Ascending aorta (tissue), 2 donors: ENCODE results near the gene MRFAP1L1. TPM values are rescaled to one million over a fixed set of nuclear protein-coding genes. Genes with fewer than 3 reads are reported as not detected.
A peak's percentile ranks its signal among the peaks of the same experiment; 100 is the strongest.

ENCODE experiments used
- DNase-seq, 2 donors: peaks; one replicate each; pipeline ENCODE4 v3.0.0-alpha.2; 2019; ENCODE audit warnings: low spot score in 2 of 2
- H3K27ac ChIP-seq, 2 donors: fragments of 200-600 bp; sonication (generic); one replicate each; pipeline ENCODE4 v1.5.1; 2016 to 2017; ENCODE audit warnings: mild to moderate bottlenecking in 1 of 2
- H3K27me3 ChIP-seq: fragments of 200-600 bp; sonication (generic); one replicate; pipeline ENCODE4 v1.5.1; 2017
- H3K36me3 ChIP-seq, 2 donors: fragments of 200-600 bp; sonication (generic); one replicate each; pipeline ENCODE4 v1.5.1; 2016
- H3K4me1 ChIP-seq, 2 donors: fragments of 200-600 bp; sonication (generic); one replicate each; pipeline ENCODE4 v1.5.1; 2016 to 2017; ENCODE audit warnings: mild to moderate bottlenecking in 1 of 2
- H3K4me3 ChIP-seq, 2 donors: fragments of 200-600 bp; sonication (generic); one replicate each; pipeline ENCODE4 v1.5.1; 2016 to 2017; ENCODE audit warnings: mild to moderate bottlenecking in 1 of 2
- H3K9me3 ChIP-seq, 2 donors: fragments of 200-600 bp; sonication (generic); one replicate each; pipeline ENCODE4 v1.5.1; 2016
- intact Hi-C: fragments of 100-400 bp; cut with DNase I; formaldehyde crosslinking; loops from one replicate; pipeline ENCODE4 v1.15.1; 2023
- total RNA-seq: library from RNA; depleted of rRNA; stranded (reverse); fragments of >200 nt; gene quantifications from one replicate; pipeline ENCODE4 v1.1.0, GENCODE V29; 2016
- TF ChIP-seq, protein P1 (sequence below), 3 experiments: fragments of 200-600 bp in 2 of 3; fragments of 450-650 bp in 1 of 3; sonication (generic) in 2 of 3; IDR thresholded peaks; one replicate each; pipeline ENCODE4 v1.5.1; 2016 to 2019; ENCODE audit warnings: antibody characterized with exemption in 3 of 3, mild to moderate bottlenecking in 1 of 3, moderate library complexity in 1 of 3

The MRFAP1L1 gene
- total RNA-seq, 1 donor from 2014 or later: 34.1 TPM

DNA sequence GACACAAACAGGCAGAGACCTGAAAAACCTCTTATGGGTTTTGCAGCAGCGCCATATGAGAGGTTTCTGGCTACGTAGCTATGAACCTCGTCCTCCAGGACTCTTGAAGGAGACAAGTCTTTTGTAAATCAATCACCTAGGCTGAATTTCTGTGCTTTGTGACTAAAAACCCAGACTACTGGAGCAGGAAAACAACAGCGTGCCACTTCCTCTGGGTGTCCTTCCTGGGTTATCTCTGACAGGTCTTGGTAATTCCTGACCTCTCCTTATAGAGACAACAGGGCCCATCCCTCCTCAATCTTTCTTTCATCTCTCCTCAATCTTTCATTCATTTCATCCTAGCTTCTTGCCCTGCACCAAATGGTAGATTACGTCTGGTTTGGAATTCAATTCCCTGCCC is 10.3 kb downstream of the MRFAP1L1 start:
- Histone ChIP-seq H3K27ac (no peak overlapping the region), H3K36me3 (peaks cover 0 to 28% of the 10 kb centered on the region in 2 donors), H3K4me3 (no peak overlapping the region), H3K27me3 (no peaks in the 10 kb centered on the region), H3K4me1 (peaks cover 0 to 7% of the 10 kb centered on the region in 2 donors), H3K9me3 (no peaks in the 10 kb centered on the region)
- TF ChIP-seq, protein P1, sequence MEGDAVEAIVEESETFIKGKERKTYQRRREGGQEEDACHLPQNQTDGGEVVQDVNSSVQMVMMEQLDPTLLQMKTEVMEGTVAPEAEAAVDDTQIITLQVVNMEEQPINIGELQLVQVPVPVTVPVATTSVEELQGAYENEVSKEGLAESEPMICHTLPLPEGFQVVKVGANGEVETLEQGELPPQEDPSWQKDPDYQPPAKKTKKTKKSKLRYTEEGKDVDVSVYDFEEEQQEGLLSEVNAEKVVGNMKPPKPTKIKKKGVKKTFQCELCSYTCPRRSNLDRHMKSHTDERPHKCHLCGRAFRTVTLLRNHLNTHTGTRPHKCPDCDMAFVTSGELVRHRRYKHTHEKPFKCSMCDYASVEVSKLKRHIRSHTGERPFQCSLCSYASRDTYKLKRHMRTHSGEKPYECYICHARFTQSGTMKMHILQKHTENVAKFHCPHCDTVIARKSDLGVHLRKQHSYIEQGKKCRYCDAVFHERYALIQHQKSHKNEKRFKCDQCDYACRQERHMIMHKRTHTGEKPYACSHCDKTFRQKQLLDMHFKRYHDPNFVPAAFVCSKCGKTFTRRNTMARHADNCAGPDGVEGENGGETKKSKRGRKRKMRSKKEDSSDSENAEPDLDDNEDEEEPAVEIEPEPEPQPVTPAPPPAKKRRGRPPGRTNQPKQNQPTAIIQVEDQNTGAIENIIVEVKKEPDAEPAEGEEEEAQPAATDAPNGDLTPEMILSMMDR (IDR thresholded peaks at IDR 0.05): no peak
- intact Hi-C loops: no loop called here
- no peak for DNase-seq

- Histone ChIP-seq H3K4me3 (no peak overlapping the region), H3K4me1 (peaks cover 0 to 7% of the 10 kb centered on the region in 2 donors), H3K9me3 (no peaks in the 10 kb centered on the region), H3K36me3 (peaks cover 0 to 20% of the 10 kb centered on the region in 2 donors), H3K27me3 (no peaks in the 10 kb centered on the region), H3K27ac (peak overlapping the region; percentile 7 to 54)
- intact Hi-C loops: no loop called here
- no peak for DNase-seq
- TF ChIP-seq, protein P1 (IDR thresholded peaks at IDR 0.05): no peak
These were observed 12.5 kb downstream of the MRFAP1L1 start for GRCh38 chr4:6697131-6697530.

DNA sequence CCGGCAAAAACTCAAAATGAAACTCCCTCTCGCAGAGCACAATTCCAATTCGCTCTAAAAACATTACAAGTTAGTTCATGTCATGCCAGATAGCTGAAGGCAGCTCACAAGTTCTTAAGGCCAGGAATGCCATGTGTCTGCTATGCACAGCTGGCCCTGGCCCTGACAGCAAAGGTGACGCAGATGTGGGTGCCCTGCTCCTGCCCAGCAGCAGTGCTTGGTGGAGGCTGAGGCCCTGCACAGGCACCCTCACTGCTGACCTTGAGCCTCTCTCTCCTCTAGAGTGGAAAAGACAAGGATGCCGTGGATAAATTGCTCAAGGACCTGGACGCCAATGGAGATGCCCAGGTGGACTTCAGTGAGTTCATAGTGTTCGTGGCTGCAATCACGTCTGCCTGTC is 13.1 kb downstream of the MRFAP1L1 start:
- H3K4me1 ChIP-seq: peaks cover 0 to 7% of the 10 kb centered on the region in 2 donors
- TF ChIP-seq, protein P1 (IDR thresholded peaks at IDR 0.05): no peak
- no peaks in the 10 kb centered on the region for H3K9me3 ChIP-seq
- H3K27ac ChIP-seq: peak overlapping the region; percentile 7 to 54
- no peak for DNase-seq
- H3K27me3 ChIP-seq: no peaks in the 10 kb centered on the region
- intact Hi-C loops: no loop called here
- no peak overlapping the region for H3K4me3 ChIP-seq
- H3K36me3 ChIP-seq: peaks cover 0 to 17% of the 10 kb centered on the region in 2 donors

DNA sequence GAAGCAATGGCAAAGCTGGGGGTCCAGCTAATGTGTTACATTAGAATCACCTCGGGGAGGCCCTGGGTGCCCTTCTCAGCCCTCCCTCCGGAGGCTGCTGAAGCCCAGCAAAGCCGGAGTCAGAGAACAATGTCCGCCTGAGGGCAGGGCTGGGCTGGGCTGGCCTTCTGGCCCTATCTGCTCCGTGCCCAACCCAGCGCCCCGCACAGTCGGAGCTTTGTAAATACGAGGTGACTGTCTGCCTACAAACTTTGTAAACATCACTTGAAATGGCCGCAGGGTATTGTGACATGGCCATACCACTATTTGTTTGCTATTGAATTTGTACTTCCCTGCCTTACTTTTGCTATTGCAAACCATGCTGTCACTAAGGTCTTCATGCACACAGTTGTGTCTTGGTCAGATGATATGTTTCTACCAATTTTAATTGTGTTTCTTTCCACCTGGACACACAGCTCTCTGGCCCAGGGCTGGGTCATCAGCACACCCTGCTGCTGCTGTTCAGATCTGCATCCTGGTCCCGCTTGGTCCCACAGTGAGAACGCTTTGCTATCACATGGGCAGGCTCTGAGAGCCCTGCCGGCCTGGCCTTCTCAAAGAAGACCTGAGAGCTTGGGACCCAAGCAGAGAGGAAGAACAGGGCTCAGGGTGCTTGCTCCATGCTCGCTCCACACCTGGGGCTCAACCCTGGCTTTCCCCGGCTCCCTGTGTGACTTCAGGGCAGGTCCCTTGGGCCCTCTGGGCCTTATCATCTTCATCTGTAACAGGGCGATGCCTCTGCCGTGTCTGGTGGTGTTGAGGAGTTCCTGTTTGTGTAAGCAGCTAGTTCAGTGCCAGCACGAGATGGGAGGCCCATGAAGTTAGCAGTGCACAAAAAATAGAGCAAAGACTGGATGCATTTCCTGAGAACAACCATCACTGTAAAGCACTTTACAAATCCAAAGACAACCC is 13.7 kb downstream of the MRFAP1L1 start:
- TF ChIP-seq, protein P1 (IDR thresholded peaks at IDR 0.05): no peak
- intact Hi-C loops: no loop called here

DNA sequence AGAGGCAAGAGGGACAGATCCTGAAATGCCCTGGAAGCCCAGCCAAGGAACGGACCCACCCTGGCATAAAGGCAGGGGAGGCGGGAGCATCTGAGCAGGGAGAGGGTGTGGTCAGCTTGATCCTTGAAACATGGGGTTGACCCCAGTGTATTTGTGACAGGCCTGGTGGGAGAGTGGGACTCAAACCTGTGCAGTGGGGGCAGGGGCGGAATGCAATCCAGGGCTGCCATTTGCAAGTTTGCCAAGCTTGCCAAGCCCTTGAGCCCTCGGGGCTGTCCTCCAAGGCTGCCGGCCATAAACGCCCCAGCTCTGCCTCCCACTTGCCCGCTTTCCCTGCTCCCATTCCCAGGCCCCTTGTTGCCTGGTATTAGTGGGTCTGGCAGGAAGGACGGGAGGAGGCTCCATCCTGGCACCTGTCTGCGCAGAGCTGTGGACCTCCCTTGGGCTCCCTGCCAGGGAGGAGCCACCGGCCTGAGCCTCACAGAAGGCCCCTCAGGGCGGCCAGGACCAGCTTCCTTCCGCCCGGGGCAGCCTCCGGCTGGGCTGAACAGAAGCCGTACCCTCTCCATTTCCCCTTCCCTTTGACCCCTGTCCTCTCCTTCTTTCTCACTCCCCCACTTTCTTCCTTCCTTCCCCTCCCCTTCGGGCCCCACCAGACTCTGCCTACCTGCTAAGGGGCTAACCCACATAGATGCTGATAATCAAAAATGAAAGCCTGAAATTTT is 15.3 kb downstream of the MRFAP1L1 start:
- H3K9me3 ChIP-seq: no peaks in the 10 kb centered on the region
- H3K27ac ChIP-seq: no peak overlapping the region
- no peaks in the 10 kb centered on the region for H3K27me3 ChIP-seq

More for the DNA sequence above, 13.7 kb downstream of the MRFAP1L1 start:
- Histone ChIP-seq H3K4me1 (peaks cover 0 to 7% of the 10 kb centered on the region in 2 donors), H3K9me3 (no peaks in the 10 kb centered on the region), H3K4me3 (no peak overlapping the region), H3K36me3 (peaks cover 0 to 14% of the 10 kb centered on the region in 2 donors), H3K27ac (peak overlapping the region; percentile 49 to 54), H3K27me3 (no peaks in the 10 kb centered on the region)
- DNase-seq: no peak

More for the DNA sequence above, 15.3 kb downstream of the MRFAP1L1 start:
- no peak for DNase-seq
- intact Hi-C loops: no loop called here
- Histone ChIP-seq H3K36me3 (no peaks in the 10 kb centered on the region), H3K4me1 (peaks cover 0 to 7% of the 10 kb centered on the region in 2 donors), H3K4me3 (no peak overlapping the region)
- TF ChIP-seq, protein P1 (IDR thresholded peaks at IDR 0.05): no peak
